CD4-positive, alpha-beta T cell (primary cell): ENCODE data around the gene PSMC3. TPM values are rescaled to one million over a fixed set of nuclear protein-coding genes. Genes with fewer than 3 reads are reported as not detected.

Experiments used
- ATAC-seq: fragments of 200-7000 bp; cut with Tn5 transposase; one replicate; pipeline ENCODE4 v1.10.0; 2022; ENCODE audit warnings: mild to moderate bottlenecking; ENCODE audit not compliant: poor library complexity
- CTCF ChIA-PET: fragments of 350-600 bp; sonication (Branson Sonifier 250); formaldehyde crosslinking; loops from one replicate; lab custom pipeline; 2021; ENCODE audit warnings: antibody characterized with exemption, inconsistent platforms; lab: Charles Lee
- POLR2A ChIA-PET: fragments of 350-600 bp; sonication (Branson Sonifier 250); formaldehyde crosslinking; loops from one replicate; lab custom pipeline; 2021; ENCODE audit warnings: antibody characterized with exemption, inconsistent platforms; lab: Charles Lee
- DNase-seq, 14 experiments: peaks; one replicate each; pipeline ENCODE4 v3.0.0-alpha.2; 2013 to 2020; ENCODE audit warnings: mixed read lengths in 2 of 14
- H3K27ac ChIP-seq, 2 donors: one replicate each; pipeline versions ENCODE4 v1.5.1 to v1.7.0; 2013; ENCODE audit warnings: low read length in 2 of 2, low read depth in 1 of 2, mild to moderate bottlenecking in 1 of 2
- H3K27me3 ChIP-seq, 2 experiments: 1 replicate in 1 of 2; 2 replicates in 1 of 2; pipeline versions ENCODE4 v1.6.1 to v1.7.0; 2013; ENCODE audit warnings: low read length in 2 of 2, control low read depth in 1 of 2, mild to moderate bottlenecking in 1 of 2, moderate library complexity in 1 of 2; ENCODE audit not compliant: insufficient read depth in 2 of 2, control insufficient read depth in 1 of 2
- H3K36me3 ChIP-seq: one replicate; pipeline ENCODE4 v1.6.1; 2013; ENCODE audit warnings: low read length, control low read depth; ENCODE audit not compliant: insufficient read depth
- H3K4me1 ChIP-seq: one replicate; pipeline ENCODE4 v1.6.1; 2013; ENCODE audit warnings: low read length, control low read depth; ENCODE audit not compliant: insufficient read depth
- H3K4me3 ChIP-seq: one replicate; pipeline ENCODE4 v1.5.1; 2013; ENCODE audit warnings: mild to moderate bottlenecking, low read length, moderate library complexity
- H3K9me3 ChIP-seq, 2 experiments: 1 replicate in 1 of 2; 2 replicates in 1 of 2; pipeline versions ENCODE4 v1.6.1 to v1.7.0; 2013; ENCODE audit warnings: low read length in 2 of 2, mild to moderate bottlenecking in 2 of 2, control low read depth in 1 of 2, moderate library complexity in 1 of 2; ENCODE audit not compliant: control insufficient read depth in 1 of 2, insufficient read depth in 1 of 2
- H3K27ac Mint-ChIP-seq: one replicate; pipeline ENCODE4 v1.8.0; 2020; ENCODE audit warnings: mixed read lengths
- H3K27me3 Mint-ChIP-seq: one replicate; pipeline ENCODE4 v1.8.0; 2021; ENCODE audit warnings: mixed read lengths
- H3K36me3 Mint-ChIP-seq: one replicate; pipeline ENCODE4 v1.8.0; 2021; ENCODE audit warnings: low read depth, mixed read lengths
- H3K4me1 Mint-ChIP-seq: one replicate; pipeline ENCODE4 v1.8.0; 2021; ENCODE audit warnings: low read depth, mixed read lengths
- H3K4me3 Mint-ChIP-seq: one replicate; pipeline ENCODE4 v1.8.0; 2020; ENCODE audit warnings: mild to moderate bottlenecking, mixed read lengths
- H3K9me3 Mint-ChIP-seq: one replicate; pipeline ENCODE4 v1.8.0; 2020; ENCODE audit warnings: mixed read lengths
- intact Hi-C, 2 experiments: fragments of 100-400 bp; cut with DNase I in 1 of 2; cut with micrococcal nuclease in 1 of 2; formaldehyde crosslinking; loops; one replicate each; pipeline versions ENCODE4 v1.15.1 to v1.9.0; 2023 to 2025; cut with DNase I, micrococcal nuclease
- total RNA-seq, 174 experiments: library from RNA in 2 of 174; stranded (reverse) in 2 of 174; gene quantifications; one replicate each; pipeline ENCODE4 v1.2.3 and lab custom pipeline; 2021 to 2026
- TF ChIP-seq, protein P1 (sequence below): fragments of 200-600 bp; IDR thresholded peaks from one replicate; pipeline ENCODE4 v1.8.0; 2022; ENCODE audit warnings: antibody characterized with exemption, mild to moderate bottlenecking

PSMC3 gene
- total RNA-seq, 2 experiments from 2014 or later, result 51.3 to 59.5 TPM

DNA sequence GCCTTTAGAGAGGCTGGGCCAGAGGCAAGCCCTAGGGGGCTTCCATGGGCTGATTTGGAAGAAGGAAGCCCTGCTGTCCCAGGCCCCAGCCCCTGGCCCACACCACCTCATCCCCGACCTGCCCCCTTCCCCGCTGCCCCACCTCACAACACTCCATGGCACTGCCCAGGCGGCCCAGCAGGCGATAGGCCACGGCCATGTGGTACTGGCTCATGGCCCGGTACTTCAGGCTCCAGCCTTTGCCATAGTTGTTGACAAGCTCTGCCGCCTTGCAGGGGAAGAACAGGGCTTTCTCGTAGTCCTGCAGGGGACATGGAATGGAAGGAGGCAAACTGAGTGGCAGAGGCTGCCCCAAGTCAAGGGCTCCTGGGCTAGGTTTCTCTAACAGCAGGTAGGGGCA lies 16.3 kb upstream of the PSMC3 start:
- no peaks in the 10 kb centered on the region for H3K36me3 ChIP-seq
- DNase-seq, result no peak
- peaks cover 0 to 5% of the 10 kb centered on the region in 2 experiments for H3K9me3 ChIP-seq
- ChIA-PET POLR2A (no interaction called here), CTCF (interaction anchor here (1.1 kb wide), 1 partner anchor 68 kb away, joined by 3 read pairs; no protein-coding TSS in a partner anchor)
- H3K4me1 Mint-ChIP-seq, result no peaks in the 10 kb centered on the region
- H3K27me3 Mint-ChIP-seq, result no peaks in the 10 kb centered on the region
- no peak overlapping the region for H3K4me3 ChIP-seq
- H3K4me3 Mint-ChIP-seq, result no peak overlapping the region
- no peaks in the 10 kb centered on the region for H3K36me3 Mint-ChIP-seq
- H3K27ac ChIP-seq, result no peak overlapping the region
- peaks cover 3% of the 10 kb centered on the region for H3K4me1 ChIP-seq
- no peaks in the 10 kb centered on the region for H3K9me3 Mint-ChIP-seq
- H3K27ac Mint-ChIP-seq, result no peak overlapping the region
- ATAC-seq, result no peak
- no peaks in the 10 kb centered on the region for H3K27me3 ChIP-seq
- TF ChIP-seq, protein P1, sequence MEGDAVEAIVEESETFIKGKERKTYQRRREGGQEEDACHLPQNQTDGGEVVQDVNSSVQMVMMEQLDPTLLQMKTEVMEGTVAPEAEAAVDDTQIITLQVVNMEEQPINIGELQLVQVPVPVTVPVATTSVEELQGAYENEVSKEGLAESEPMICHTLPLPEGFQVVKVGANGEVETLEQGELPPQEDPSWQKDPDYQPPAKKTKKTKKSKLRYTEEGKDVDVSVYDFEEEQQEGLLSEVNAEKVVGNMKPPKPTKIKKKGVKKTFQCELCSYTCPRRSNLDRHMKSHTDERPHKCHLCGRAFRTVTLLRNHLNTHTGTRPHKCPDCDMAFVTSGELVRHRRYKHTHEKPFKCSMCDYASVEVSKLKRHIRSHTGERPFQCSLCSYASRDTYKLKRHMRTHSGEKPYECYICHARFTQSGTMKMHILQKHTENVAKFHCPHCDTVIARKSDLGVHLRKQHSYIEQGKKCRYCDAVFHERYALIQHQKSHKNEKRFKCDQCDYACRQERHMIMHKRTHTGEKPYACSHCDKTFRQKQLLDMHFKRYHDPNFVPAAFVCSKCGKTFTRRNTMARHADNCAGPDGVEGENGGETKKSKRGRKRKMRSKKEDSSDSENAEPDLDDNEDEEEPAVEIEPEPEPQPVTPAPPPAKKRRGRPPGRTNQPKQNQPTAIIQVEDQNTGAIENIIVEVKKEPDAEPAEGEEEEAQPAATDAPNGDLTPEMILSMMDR, result no peak
- intact Hi-C loops, result no loop called here

DNA sequence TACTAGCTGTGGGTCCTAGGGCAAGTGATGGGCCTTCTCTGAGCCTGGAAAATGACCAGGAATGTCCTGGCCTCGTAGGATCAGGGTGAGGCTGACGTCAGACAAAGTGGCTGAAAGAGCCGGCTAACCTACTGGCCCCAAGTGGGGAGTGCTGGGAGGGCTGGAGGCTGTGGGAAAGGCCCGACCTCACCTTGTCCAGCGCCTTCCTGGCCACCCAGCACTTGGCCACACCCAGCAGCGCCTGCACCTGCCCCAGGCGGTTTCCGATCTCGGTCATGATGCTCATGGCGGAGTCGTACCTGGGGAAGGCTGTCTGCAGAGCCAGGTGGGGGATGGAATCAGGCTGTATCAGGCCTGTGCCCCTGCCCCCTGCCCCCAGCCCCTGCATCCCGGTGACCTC lies 15.2 kb upstream of the PSMC3 start:
- Histone ChIP-seq H3K4me1 (peaks cover 3% of the 10 kb centered on the region), H3K27ac (no peak overlapping the region), H3K36me3 (no peaks in the 10 kb centered on the region), H3K4me3 (no peak overlapping the region), H3K27me3 (no peaks in the 10 kb centered on the region), H3K9me3 (peaks cover 0 to 10% of the 10 kb centered on the region in 2 experiments)
- intact Hi-C loops, result no loop called here
- TF ChIP-seq, protein P1, result no peak
- DNase-seq (no peak), ATAC-seq (no peak)
- ChIA-PET CTCF (no interaction called here), POLR2A (no interaction called here)
- Mint-ChIP-seq H3K4me1 (no peaks in the 10 kb centered on the region), H3K36me3 (no peaks in the 10 kb centered on the region), H3K27ac (no peak overlapping the region), H3K4me3 (no peak overlapping the region), H3K9me3 (no peaks in the 10 kb centered on the region), H3K27me3 (no peaks in the 10 kb centered on the region)

DNA sequence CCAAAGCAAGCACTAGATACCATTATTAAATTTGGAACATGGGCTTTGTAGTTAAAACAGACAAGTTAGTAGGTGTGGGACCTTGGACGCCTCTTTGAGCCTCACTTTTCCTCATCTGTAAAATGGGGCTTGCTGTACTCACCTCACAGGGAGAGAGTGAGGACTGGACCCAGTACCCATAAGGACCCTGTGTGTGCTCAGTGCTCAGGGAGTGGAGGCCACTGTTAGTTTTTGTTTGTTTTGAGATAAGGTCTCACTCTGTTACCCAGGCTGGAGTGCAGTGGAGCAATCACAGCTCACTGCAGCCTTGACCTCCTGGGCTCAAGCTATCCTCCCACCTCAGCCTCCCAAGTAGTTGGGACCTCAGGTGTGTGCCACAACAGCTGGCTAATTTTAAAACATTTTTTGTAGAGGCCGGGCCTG lies 13.8 kb upstream of the PSMC3 start:
- H3K9me3 Mint-ChIP-seq, result no peaks in the 10 kb centered on the region
- H3K27me3 ChIP-seq, result no peaks in the 10 kb centered on the region
- H3K4me3 ChIP-seq, result no peak overlapping the region
- DNase-seq, result no peak
- no peaks in the 10 kb centered on the region for H3K36me3 Mint-ChIP-seq
- H3K9me3 ChIP-seq, result peaks cover 0 to 10% of the 10 kb centered on the region in 2 experiments
- no peaks in the 10 kb centered on the region for H3K4me1 Mint-ChIP-seq
- H3K27me3 Mint-ChIP-seq, result no peaks in the 10 kb centered on the region
- ChIA-PET CTCF (no interaction called here), POLR2A (no interaction called here)
- intact Hi-C loops, result no loop called here
- H3K27ac ChIP-seq, result no peak overlapping the region
- TF ChIP-seq, protein P1, result no peak
- no peaks in the 10 kb centered on the region for H3K36me3 ChIP-seq
- H3K4me1 ChIP-seq, result peaks cover 3% of the 10 kb centered on the region
- no peak for ATAC-seq
- H3K27ac Mint-ChIP-seq, result no peak overlapping the region
- no peak overlapping the region for H3K4me3 Mint-ChIP-seq
